Measurements from ENCODE around the gene PDE11A. TPM values are rescaled to one million over a fixed set of nuclear protein-coding genes. Genes with fewer than 3 reads are reported as not detected.

The PDE11A gene
- polyA plus RNA-seq, 6 donors from 2014 or later: not detected

GRCh38 chr2:177758591-177759371 is 313.8 kb downstream of the PDE11A start:
- peak overlapping the region in 3 of 6 donors; percentile 18 to 51 (median 34) for H3K27ac Mint-ChIP-seq
- DNase-seq: no peak
- peaks cover 10 to 13% (median 10%) of the 10 kb centered on the region in 3 donors for H3K4me1 Mint-ChIP-seq
- H3K4me3 Mint-ChIP-seq: no peak overlapping the region
- peaks cover 12 to 31% (median 21%) of the 10 kb centered on the region in 3 donors for H3K27me3 Mint-ChIP-seq
- no peaks in the 10 kb centered on the region for H3K9me3 Mint-ChIP-seq
- H3K36me3 Mint-ChIP-seq: no peaks in the 10 kb centered on the region
- ATAC-seq (ENCODE audit: low read depth in 2 of 2): no peak

GRCh38 chr2:177756336-177756735 is 316.2 kb downstream of the PDE11A start:
- Mint-ChIP-seq H3K27ac (peak overlapping the region in 1 of 6 donors; percentile 83), H3K27me3 (peaks cover 11 to 12% (median 12%) of the 10 kb centered on the region in 3 donors), H3K4me3 (no peak overlapping the region), H3K4me1 (peaks cover 0 to 4% (median 0%) of the 10 kb centered on the region in 3 donors), H3K36me3 (no peaks in the 10 kb centered on the region), H3K9me3 (no peaks in the 10 kb centered on the region)
- DNase-seq: no peak
- ATAC-seq (ENCODE audit: low read depth in 2 of 2): no peak

GRCh38 chr2:177754492-177754873 is 318.1 kb downstream of the PDE11A start:
- Mint-ChIP-seq H3K4me3 (no peak overlapping the region), H3K4me1 (peaks cover 0 to 4% (median 0%) of the 10 kb centered on the region in 3 donors), H3K9me3 (no peaks in the 10 kb centered on the region), H3K27me3 (peaks cover 7 to 9% (median 8%) of the 10 kb centered on the region in 3 donors), H3K27ac (peak overlapping the region in 1 of 6 donors; percentile 32), H3K36me3 (no peaks in the 10 kb centered on the region)
- DNase-seq (no peak), ATAC-seq (ENCODE audit: low read depth in 2 of 2) (no peak)

- H3K4me3 Mint-ChIP-seq: no peak overlapping the region
Measured at GRCh38 chr2:177753682-177754491, 318.7 kb downstream of the PDE11A start.

GRCh38 chr2:177748360-177748759 is 324.2 kb downstream of the PDE11A start:
- H3K4me3 Mint-ChIP-seq: no peak overlapping the region

More at GRCh38 chr2:177753682-177754491, 318.7 kb downstream of the PDE11A start:
- ATAC-seq (ENCODE audit: low read depth in 2 of 2) (peak; percentile 70 to 73), DNase-seq (peak; percentile 12)
- Mint-ChIP-seq H3K9me3 (no peaks in the 10 kb centered on the region), H3K27me3 (peaks cover 7 to 8% (median 7%) of the 10 kb centered on the region in 3 donors), H3K4me1 (peaks cover 0 to 4% (median 0%) of the 10 kb centered on the region in 3 donors), H3K27ac (no peak overlapping the region), H3K36me3 (no peaks in the 10 kb centered on the region)

GRCh38 chr2:177747384-177747783 is 325.2 kb downstream of the PDE11A start:
- Mint-ChIP-seq H3K9me3 (no peaks in the 10 kb centered on the region), H3K4me3 (no peak overlapping the region), H3K4me1 (no peaks in the 10 kb centered on the region), H3K36me3 (no peaks in the 10 kb centered on the region), H3K27me3 (peaks cover 0 to 8% (median 0%) of the 10 kb centered on the region in 3 donors), H3K27ac (no peak overlapping the region)
- ATAC-seq (ENCODE audit: low read depth in 2 of 2): no peak
- DNase-seq: no peak

More at GRCh38 chr2:177748360-177748759, 324.2 kb downstream of the PDE11A start:
- Mint-ChIP-seq H3K27me3 (peaks cover 0 to 3% (median 0%) of the 10 kb centered on the region in 3 donors), H3K27ac (no peak overlapping the region), H3K9me3 (no peaks in the 10 kb centered on the region), H3K36me3 (no peaks in the 10 kb centered on the region), H3K4me1 (no peaks in the 10 kb centered on the region)
- DNase-seq (no peak), ATAC-seq (ENCODE audit: low read depth in 2 of 2) (no peak)

GRCh38 chr2:177746358-177746757 is 326.2 kb downstream of the PDE11A start:
- DNase-seq: no peak
- Mint-ChIP-seq H3K36me3 (no peaks in the 10 kb centered on the region), H3K4me3 (no peak overlapping the region), H3K9me3 (no peaks in the 10 kb centered on the region), H3K27me3 (peaks cover 0 to 8% (median 0%) of the 10 kb centered on the region in 3 donors), H3K4me1 (no peaks in the 10 kb centered on the region), H3K27ac (no peak overlapping the region)
- ATAC-seq (ENCODE audit: low read depth in 2 of 2): no peak

GRCh38 chr2:177745531-177745930 is 327.0 kb downstream of the PDE11A start:
- Mint-ChIP-seq H3K36me3 (no peaks in the 10 kb centered on the region), H3K4me3 (peak overlapping the region in 1 of 8 donors; percentile 72), H3K4me1 (no peaks in the 10 kb centered on the region), H3K27ac (no peak overlapping the region), H3K9me3 (peaks cover 0 to 3% (median 0%) of the 10 kb centered on the region in 7 donors), H3K27me3 (peaks cover 0 to 8% (median 0%) of the 10 kb centered on the region in 3 donors)
- no peak for ATAC-seq (ENCODE audit: low read depth in 2 of 2)
- no peak for DNase-seq

GRCh38 chr2:177742851-177743250 is 329.7 kb downstream of the PDE11A start:
- H3K4me1 Mint-ChIP-seq: no peaks in the 10 kb centered on the region
- no peak overlapping the region for H3K27ac Mint-ChIP-seq
- peaks cover 0 to 8% (median 0%) of the 10 kb centered on the region in 3 donors for H3K27me3 Mint-ChIP-seq
- ATAC-seq (ENCODE audit: low read depth in 2 of 2): no peak
- H3K36me3 Mint-ChIP-seq: no peaks in the 10 kb centered on the region
- no peak for DNase-seq
- H3K4me3 Mint-ChIP-seq: no peak overlapping the region
- H3K9me3 Mint-ChIP-seq: peaks cover 0 to 3% (median 0%) of the 10 kb centered on the region in 7 donors

- peaks cover 0 to 8% (median 0%) of the 10 kb centered on the region in 3 donors for H3K27me3 Mint-ChIP-seq
- H3K9me3 Mint-ChIP-seq: peaks cover 0 to 3% (median 0%) of the 10 kb centered on the region in 7 donors
- no peaks in the 10 kb centered on the region for H3K4me1 Mint-ChIP-seq
- no peaks in the 10 kb centered on the region for H3K36me3 Mint-ChIP-seq
- DNase-seq (no peak), ATAC-seq (ENCODE audit: low read depth in 2 of 2) (no peak)
- no peak overlapping the region for H3K27ac Mint-ChIP-seq
- no peak overlapping the region for H3K4me3 Mint-ChIP-seq
Measured at GRCh38 chr2:177741866-177742265, 330.7 kb downstream of the PDE11A start.

- DNase-seq: no peak
- Mint-ChIP-seq H3K4me3 (no peak overlapping the region), H3K27ac (no peak overlapping the region), H3K4me1 (no peaks in the 10 kb centered on the region), H3K27me3 (peaks cover 0 to 8% (median 0%) of the 10 kb centered on the region in 3 donors), H3K36me3 (no peaks in the 10 kb centered on the region), H3K9me3 (peaks cover 0 to 3% (median 0%) of the 10 kb centered on the region in 7 donors)
- no peak for ATAC-seq (ENCODE audit: low read depth in 2 of 2)
Measured at GRCh38 chr2:177740700-177741099, 331.9 kb downstream of the PDE11A start.

GRCh38 chr2:177738461-177739235 is 333.9 kb downstream of the PDE11A start:
- H3K4me3 Mint-ChIP-seq: no peak overlapping the region
- H3K36me3 Mint-ChIP-seq: no peaks in the 10 kb centered on the region
- peak overlapping the region in 1 of 6 donors; percentile 16 for H3K27ac Mint-ChIP-seq
- H3K9me3 Mint-ChIP-seq: peaks cover 0 to 3% (median 0%) of the 10 kb centered on the region in 7 donors
- H3K27me3 Mint-ChIP-seq: peaks cover 0 to 18% (median 4%) of the 10 kb centered on the region in 3 donors
- H3K4me1 Mint-ChIP-seq: no peaks in the 10 kb centered on the region
- no peak for ATAC-seq (ENCODE audit: low read depth in 2 of 2)
- no peak for DNase-seq

GRCh38 chr2:177735318-177735803 is 337.2 kb downstream of the PDE11A start:
- no peaks in the 10 kb centered on the region for H3K4me1 Mint-ChIP-seq
- peaks cover 0 to 2% (median 0%) of the 10 kb centered on the region in 7 donors for H3K9me3 Mint-ChIP-seq
- no peak overlapping the region for H3K27ac Mint-ChIP-seq
- H3K36me3 Mint-ChIP-seq: no peaks in the 10 kb centered on the region
- no peak overlapping the region for H3K4me3 Mint-ChIP-seq
- ATAC-seq (ENCODE audit: low read depth in 2 of 2) (no peak), DNase-seq (no peak)
- H3K27me3 Mint-ChIP-seq: peaks cover 0 to 24% (median 9%) of the 10 kb centered on the region in 3 donors

All from naive B cell (primary cell).